GM12892 (cell line): ENCODE measurements around the gene PPP3R2.

Experiments
- POLR2A ChIP-seq: IDR thresholded peaks from 2 replicates; pipeline ENCODE4 v1.6.1; 2011; ENCODE audit warnings: low read depth, low read length, control low read depth
- POLR2AphosphoS5 ChIP-seq: IDR thresholded peaks from 2 replicates; pipeline ENCODE4 v1.6.1; 2011; ENCODE audit warnings: low read depth, low read length, control low read depth
- TAF1 ChIP-seq: IDR thresholded peaks from 2 replicates; pipeline ENCODE4 v1.6.1; 2011; ENCODE audit warnings: low read depth, mild to moderate bottlenecking, control low read depth, low read length, borderline replicate concordance

DNA sequence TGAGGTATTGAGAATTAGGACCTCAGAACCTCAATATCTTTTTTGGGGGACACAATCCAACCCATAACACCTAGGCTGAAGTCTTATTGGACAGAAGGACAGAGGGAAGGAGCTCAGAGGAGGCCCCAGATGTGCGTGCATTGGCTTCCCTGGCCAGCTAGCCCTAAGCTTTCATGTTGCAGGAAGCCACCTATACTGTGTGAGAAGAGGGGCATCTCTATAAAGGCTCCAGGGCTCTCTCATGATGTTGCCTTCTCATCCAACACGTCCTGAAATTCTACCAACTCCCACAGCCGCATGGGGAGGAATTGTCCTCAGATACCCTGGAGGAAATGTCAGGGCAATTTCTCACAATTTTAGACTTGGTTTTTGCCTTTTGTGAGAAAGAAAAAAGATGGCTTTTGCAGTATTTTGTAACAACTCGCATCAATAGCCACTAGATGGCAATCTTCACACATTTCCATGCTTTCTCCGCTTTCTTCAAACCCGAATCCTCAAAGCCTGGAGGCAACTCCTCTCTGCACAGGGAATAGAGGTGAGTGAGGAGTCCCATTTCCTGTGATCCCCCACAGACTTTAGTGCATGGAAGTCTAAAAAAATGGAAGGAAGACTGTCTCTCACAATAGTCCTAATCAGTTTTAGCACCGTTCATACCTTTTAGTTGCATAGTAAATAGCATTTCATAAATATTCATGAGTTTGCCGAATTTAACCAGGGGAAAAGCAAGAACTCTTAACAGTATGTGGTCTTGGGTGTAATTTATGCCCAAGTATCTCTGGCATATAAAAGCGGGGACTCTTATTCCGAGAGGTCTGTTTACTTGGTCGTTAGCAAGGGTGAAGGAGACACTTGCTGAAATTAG lies 7.4 kb upstream of the PPP3R2 start:
- TF ChIP-seq POLR2A (no peak), TAF1 (no peak), POLR2AphosphoS5 (no peak)
